ENCODE data around the gene SPPL3.

SPPL3 gene

GRCh38 chr12:120861074-120861795 is 42.9 kb downstream of the SPPL3 start:
- no peaks in the 10 kb centered on the region for H3K36me3 ChIP-seq
- no peak for DNase-seq
- TF ChIP-seq CTCF (IDR thresholded peaks at IDR 0.05), result no peak
- intact Hi-C loops (cut with DNase I; ENCODE audit: low total_unique reads), result no loop called here
- H3K4me1 ChIP-seq, result peaks cover 0 to 27% (median 8%) of the 10 kb centered on the region in 4 donors
- H3K9me3 ChIP-seq, result no peaks in the 10 kb centered on the region
- H3K27ac ChIP-seq, result no peak overlapping the region
- no peaks in the 10 kb centered on the region for H3K27me3 ChIP-seq
- H3K4me3 ChIP-seq, result no peak overlapping the region

- Histone ChIP-seq H3K4me1 (peaks cover 0 to 22% (median 6%) of the 10 kb centered on the region in 4 donors), H3K36me3 (no peaks in the 10 kb centered on the region), H3K4me3 (no peak overlapping the region), H3K9me3 (no peaks in the 10 kb centered on the region), H3K27me3 (no peaks in the 10 kb centered on the region), H3K27ac (no peak overlapping the region)
- intact Hi-C loops (cut with DNase I; ENCODE audit: low total_unique reads), result no loop called here
- no peak for TF ChIP-seq CTCF (IDR thresholded peaks at IDR 0.05)
- no peak for DNase-seq
Measured at GRCh38 chr12:120858306-120859088, 45.7 kb downstream of the SPPL3 start.

- Histone ChIP-seq H3K4me1 (peaks cover 0 to 31% (median 4%) of the 10 kb centered on the region in 4 donors), H3K4me3 (no peak overlapping the region), H3K27ac (no peak overlapping the region), H3K36me3 (no peaks in the 10 kb centered on the region), H3K27me3 (no peaks in the 10 kb centered on the region), H3K9me3 (no peaks in the 10 kb centered on the region)
- no peak for TF ChIP-seq CTCF (IDR thresholded peaks at IDR 0.05)
- no peak for DNase-seq
- intact Hi-C loops (cut with DNase I; ENCODE audit: low total_unique reads), result no loop called here
Measured at GRCh38 chr12:120856980-120857379, 47.2 kb downstream of the SPPL3 start.

- no peaks in the 10 kb centered on the region for H3K9me3 ChIP-seq
- no peak for DNase-seq
- no peaks in the 10 kb centered on the region for H3K36me3 ChIP-seq
- no peak overlapping the region for H3K4me3 ChIP-seq
- intact Hi-C loops (cut with DNase I; ENCODE audit: low total_unique reads), result no loop called here
- H3K27me3 ChIP-seq, result no peaks in the 10 kb centered on the region
- TF ChIP-seq CTCF (IDR thresholded peaks at IDR 0.05), result no peak
- no peak overlapping the region for H3K27ac ChIP-seq
- H3K4me1 ChIP-seq, result peaks cover 0 to 41% (median 12%) of the 10 kb centered on the region in 4 donors
Measured at GRCh38 chr12:120855823-120856588, 48.2 kb downstream of the SPPL3 start.

- Histone ChIP-seq H3K4me3 (no peak overlapping the region), H3K27ac (no peak overlapping the region), H3K36me3 (no peaks in the 10 kb centered on the region), H3K9me3 (no peaks in the 10 kb centered on the region), H3K4me1 (peaks cover 0 to 51% (median 18%) of the 10 kb centered on the region in 4 donors), H3K27me3 (no peaks in the 10 kb centered on the region)
- TF ChIP-seq CTCF (IDR thresholded peaks at IDR 0.05), result no peak
- intact Hi-C loops (cut with DNase I; ENCODE audit: low total_unique reads), result no loop called here
- no peak for DNase-seq
Measured at GRCh38 chr12:120854804-120855203, 49.4 kb downstream of the SPPL3 start.

All from tibial artery (tissue), 4 donors.